GM23248 (cell line): ENCODE results near the gene PLCB1. TPM values are rescaled to one million over a fixed set of nuclear protein-coding genes. Genes with fewer than 3 reads are reported as not detected.

Experiments used
- DNase-seq: peaks from one replicate; pipeline ENCODE4 v3.0.0-alpha.2; 2015
- H2AFZ ChIP-seq: fragments of 200-600 bp; sonication (generic); 2 replicates; pipeline ENCODE4 v1.6.1; 2016; ENCODE audit warnings: antibody characterized with exemption
- H3F3A ChIP-seq: fragments of 200-600 bp; sonication (generic); 2 replicates; pipeline ENCODE4 v1.6.1; 2016; ENCODE audit warnings: mild to moderate bottlenecking, antibody characterized with exemption, mixed run types; ENCODE audit not compliant: insufficient read depth
- H3K27ac ChIP-seq: fragments of 200-600 bp; sonication (generic); 2 replicates; pipeline ENCODE4 v1.5.1; 2016; ENCODE audit warnings: mild to moderate bottlenecking
- H3K27me3 ChIP-seq: fragments of 200-600 bp; sonication (generic); replicated peaks from 2 replicates; pipeline ENCODE4 v1.6.1; 2016; ENCODE audit warnings: mild to moderate bottlenecking; ENCODE audit not compliant: insufficient read depth
- H3K36me3 ChIP-seq: fragments of 200-600 bp; sonication (generic); 2 replicates; pipeline ENCODE4 v1.6.1; 2016; ENCODE audit warnings: low read depth, mild to moderate bottlenecking
- H3K4me1 ChIP-seq: fragments of 200-600 bp; sonication (generic); 2 replicates; pipeline ENCODE4 v1.6.1; 2016; ENCODE audit warnings: mild to moderate bottlenecking; ENCODE audit not compliant: insufficient read depth
- H3K4me2 ChIP-seq: fragments of 200-600 bp; sonication (generic); one replicate; pipeline ENCODE4 v1.6.1; 2016; ENCODE audit warnings: mild to moderate bottlenecking; ENCODE audit not compliant: unreplicated experiment
- H3K4me3 ChIP-seq: fragments of 200-600 bp; sonication (generic); 2 replicates; pipeline ENCODE4 v1.5.1; 2016; ENCODE audit warnings: mild to moderate bottlenecking
- H3K79me2 ChIP-seq: fragments of 200-600 bp; sonication (generic); 2 replicates; pipeline ENCODE4 v1.6.1; 2016; ENCODE audit warnings: mild to moderate bottlenecking; ENCODE audit not compliant: insufficient read depth
- H3K9ac ChIP-seq: fragments of 200-600 bp; sonication (generic); 2 replicates; pipeline ENCODE4 v1.6.1; 2016; ENCODE audit warnings: mild to moderate bottlenecking
- H3K9me2 ChIP-seq: fragments of 200-600 bp; sonication (generic); 2 replicates; pipeline ENCODE4 v1.6.1; 2016; ENCODE audit warnings: mixed run types, mild to moderate bottlenecking, moderate library complexity; ENCODE audit not compliant: insufficient read depth
- H3K9me3 ChIP-seq: fragments of 200-600 bp; sonication (generic); one replicate; pipeline ENCODE4 v1.6.1; 2017; ENCODE audit warnings: low read depth
- H4K20me1 ChIP-seq: fragments of 200-600 bp; sonication (generic); 2 replicates; pipeline ENCODE4 v1.6.0; 2016; ENCODE audit not compliant: insufficient read depth
- EZH2 ChIP-seq: fragments of 200-600 bp; sonication (generic); IDR thresholded peaks from 2 replicates; pipeline ENCODE4 v1.6.1; 2018; ENCODE audit warnings: antibody characterized with exemption, mild to moderate bottlenecking; ENCODE audit not compliant: insufficient read depth, poor library complexity, severe bottlenecking
- EZH2phosphoT487 ChIP-seq: fragments of 200-600 bp; sonication (generic); IDR thresholded peaks from 2 replicates; pipeline ENCODE4 v1.6.1; 2018; ENCODE audit warnings: antibody characterized with exemption, moderate library complexity, mild to moderate bottlenecking, low read depth; ENCODE audit not compliant: insufficient read depth
- WGBS, 2 experiments: methylation state at CpG; one replicate each; pipeline ENCODE4 v1.1.6; 2015 to 2017; ENCODE audit warnings: low lambda C conversion rate in 2 of 2, low coverage in 1 of 2; ENCODE audit errors: missing lambda C conversion rate in 2 of 2; 5-methylcytosine and 5-hydroxymethylcytosine counted together
- in situ Hi-C: fragments of 300-500 bp; cut with MboI; formaldehyde crosslinking; loops from 2 replicates; pipeline ENCODE4 v1.15.0; 2020
- polyA plus RNA-seq: library from polyadenylated mRNA; unstranded; fragments of >200 nt; fragmentation: Nextera tagmentation; extraction: Ambion mirVana; gene quantifications from 2 replicates; pipeline ENCODE4 v1.2.1, GENCODE V29; 2016
- total RNA-seq: library from RNA; depleted of rRNA; stranded (reverse); fragments of >200 nt; shearing (Covaris generic); gene quantifications from 2 replicates; pipeline ENCODE4 v1.2.3, GENCODE V29; 2014

The PLCB1 gene
- total and polyA plus RNA-seq, 2 experiments from 2014 or later = 3.7 to 12.8 TPM

- 0 out of 2 replicates have a peak, but pooled peaks cover 5% of the 10 kb centered on the region for H3F3A ChIP-seq
- H3K4me1 ChIP-seq = peaks cover 11% of the 10 kb centered on the region
- no peak overlapping the region for H3K4me2 ChIP-seq
- WGBS, 2 experiments = 81 to 89% methylated on average over 4 of the region's 4 CpGs
- H2AFZ ChIP-seq = no peak overlapping the region
- H3K9me2 ChIP-seq = no peaks in the 10 kb centered on the region
- TF ChIP-seq EZH2phosphoT487 = no peak
- TF ChIP-seq EZH2 = no peak
- H3K79me2 ChIP-seq = no peaks in the 10 kb centered on the region
- H3K9me3 ChIP-seq = no peaks in the 10 kb centered on the region
- no peaks in the 10 kb centered on the region for H3K27me3 ChIP-seq
- DNase-seq = no peak
- in situ Hi-C loops = no loop called here
- H4K20me1 ChIP-seq = no peaks in the 10 kb centered on the region
- H3K4me3 ChIP-seq = no peak overlapping the region
- no peaks in the 10 kb centered on the region for H3K36me3 ChIP-seq
- H3K9ac ChIP-seq = no peak overlapping the region
- H3K27ac ChIP-seq = no peak overlapping the region
Observed at GRCh38 chr20:8425016-8425415, 292.9 kb downstream of the PLCB1 start.

DNA sequence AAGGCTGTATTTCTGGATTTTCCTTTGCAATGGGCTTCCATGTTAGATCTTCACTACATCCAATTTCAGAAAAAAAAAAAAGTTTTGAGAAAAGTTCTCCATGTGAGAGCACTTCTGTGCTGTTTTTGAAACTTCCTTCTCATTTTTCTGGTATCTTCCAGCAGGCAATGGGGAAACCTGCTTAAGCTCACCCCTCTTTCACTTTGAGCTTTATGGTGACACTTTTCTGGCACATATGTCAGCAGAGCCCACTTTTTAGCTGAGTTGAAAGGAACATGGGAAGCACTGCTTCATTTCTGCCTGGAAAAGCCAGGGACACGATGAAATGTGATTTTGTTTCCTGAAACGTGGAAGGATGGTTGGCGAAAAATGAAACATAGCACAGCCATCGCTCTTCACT is 293.7 kb downstream of the PLCB1 start:
- Histone ChIP-seq H3K9me3 (no peaks in the 10 kb centered on the region), H3K9ac (no peak overlapping the region), H3K27ac (no peak overlapping the region), H3K27me3 (no peaks in the 10 kb centered on the region), H3K79me2 (no peaks in the 10 kb centered on the region), H3K4me2 (no peak overlapping the region), H3K4me3 (no peak overlapping the region), H3F3A (0 out of 2 replicates have a peak, but pooled peaks cover 5% of the 10 kb centered on the region), H3K9me2 (no peaks in the 10 kb centered on the region), H4K20me1 (no peaks in the 10 kb centered on the region), H3K36me3 (no peaks in the 10 kb centered on the region), H3K4me1 (peaks cover 11% of the 10 kb centered on the region), H2AFZ (no peak overlapping the region)
- 86 to 91% methylated on average over 4 of the region's 4 CpGs for WGBS, 2 experiments
- no peak for DNase-seq
- in situ Hi-C loops = no loop called here
- TF ChIP-seq EZH2 (no peak), EZH2phosphoT487 (no peak)

DNA sequence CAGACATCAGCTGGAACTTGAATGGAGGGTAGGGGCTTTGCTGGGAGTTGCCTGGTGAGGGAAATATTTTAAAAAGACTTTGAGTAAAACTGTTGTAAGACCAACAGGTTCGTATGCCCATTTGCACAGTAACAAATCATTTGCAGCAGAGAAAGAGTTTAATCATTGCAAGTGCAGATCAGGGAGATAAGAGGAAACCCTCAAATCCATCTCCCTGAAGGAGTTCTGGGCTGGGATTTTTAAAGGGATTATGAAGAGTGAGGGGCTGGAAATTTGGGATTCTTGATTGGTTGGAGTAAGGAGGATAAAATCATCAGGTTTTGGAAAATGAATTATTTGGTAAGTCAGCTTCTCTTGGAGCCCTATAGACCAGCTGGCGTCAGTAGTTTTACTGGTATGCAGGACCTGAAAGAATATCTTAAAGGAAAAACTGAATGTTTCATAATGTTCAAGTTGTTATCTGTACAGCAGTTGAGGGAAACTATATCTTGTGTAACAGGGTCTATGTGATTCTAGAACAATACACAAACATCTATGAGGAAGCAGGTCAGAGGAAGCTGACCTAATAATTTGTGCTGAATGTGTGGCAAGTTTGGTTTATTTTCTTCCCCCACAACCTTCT is 295.5 kb downstream of the PLCB1 start:
- Histone ChIP-seq H3K27me3 (no peaks in the 10 kb centered on the region), H3K36me3 (no peaks in the 10 kb centered on the region), H3K4me3 (no peak overlapping the region), H3F3A (0 out of 2 replicates have a peak, but pooled peaks cover 5% of the 10 kb centered on the region), H3K4me1 (peaks cover 11% of the 10 kb centered on the region), H3K27ac (no peak overlapping the region), H3K9me2 (no peaks in the 10 kb centered on the region), H3K79me2 (no peaks in the 10 kb centered on the region), H3K9me3 (no peaks in the 10 kb centered on the region), H4K20me1 (no peaks in the 10 kb centered on the region), H3K9ac (no peak overlapping the region), H3K4me2 (no peak overlapping the region), H2AFZ (no peak overlapping the region)
- DNase-seq = no peak
- WGBS, 2 experiments = 93 to 97% methylated on average over 2 of the region's 2 CpGs
- TF ChIP-seq EZH2 (no peak), EZH2phosphoT487 (no peak)
- in situ Hi-C loops = no loop called here

DNA sequence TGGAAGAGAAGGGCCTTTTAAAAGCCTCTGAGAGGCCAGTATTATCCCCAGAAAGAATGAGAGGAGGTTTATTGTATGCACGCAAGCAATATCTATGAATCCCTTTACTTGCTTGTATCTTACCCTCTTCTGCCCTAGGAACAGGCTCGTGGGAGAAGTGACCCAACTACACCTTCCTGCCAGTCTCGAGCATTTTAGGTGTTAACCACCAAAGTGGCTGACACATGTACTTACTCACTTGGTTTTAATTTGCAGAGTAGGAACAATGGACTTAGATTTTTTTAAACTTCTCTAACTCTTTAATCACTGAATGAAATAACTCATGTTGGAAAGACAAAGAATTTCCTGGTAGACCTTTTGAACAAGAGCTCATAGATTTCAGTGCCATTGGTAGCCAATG is 296.9 kb downstream of the PLCB1 start:
- no peak overlapping the region for H2AFZ ChIP-seq
- H3K9ac ChIP-seq = no peak overlapping the region
- in situ Hi-C loops = no loop called here
- no peaks in the 10 kb centered on the region for H3K9me3 ChIP-seq
- 89 to 91% methylated on average over 3 of the region's 3 CpGs for WGBS, 2 experiments
- H3K27ac ChIP-seq = no peak overlapping the region
- no peak for DNase-seq
- H3K4me3 ChIP-seq = no peak overlapping the region
- H3K79me2 ChIP-seq = no peaks in the 10 kb centered on the region
- H3K4me2 ChIP-seq = no peak overlapping the region
- H4K20me1 ChIP-seq = no peaks in the 10 kb centered on the region
- H3F3A ChIP-seq = 0 out of 2 replicates have a peak, but pooled peaks cover under 1% of the 10 kb centered on the region
- H3K27me3 ChIP-seq = no peaks in the 10 kb centered on the region
- TF ChIP-seq EZH2 (no peak), EZH2phosphoT487 (no peak)
- H3K9me2 ChIP-seq = no peaks in the 10 kb centered on the region
- no peaks in the 10 kb centered on the region for H3K36me3 ChIP-seq
- H3K4me1 ChIP-seq = peaks cover 5% of the 10 kb centered on the region
